MM.1S (cell line): ENCODE measurements around the gene SYNDIG1.

Experiments
- CTCF ChIP-seq: fragments of 300-600 bp; sonication (generic); IDR thresholded peaks from 2 replicates; pipeline ENCODE4 v1.5.1; 2016; ENCODE audit warnings: antibody characterized with exemption, low read length, mixed read lengths
- EZH2 ChIP-seq: fragments of 300-600 bp; sonication (generic); optimal IDR thresholded peaks from 2 replicates; pipeline ENCODE3; 2017; ENCODE audit warnings: low read depth, mild to moderate bottlenecking, antibody characterized with exemption, low read length, mixed read lengths
- EZH2phosphoT487 ChIP-seq: fragments of 300-600 bp; sonication (generic); IDR thresholded peaks from 2 replicates; pipeline ENCODE4 v1.6.1; 2018; ENCODE audit warnings: antibody characterized with exemption, low read length

DNA sequence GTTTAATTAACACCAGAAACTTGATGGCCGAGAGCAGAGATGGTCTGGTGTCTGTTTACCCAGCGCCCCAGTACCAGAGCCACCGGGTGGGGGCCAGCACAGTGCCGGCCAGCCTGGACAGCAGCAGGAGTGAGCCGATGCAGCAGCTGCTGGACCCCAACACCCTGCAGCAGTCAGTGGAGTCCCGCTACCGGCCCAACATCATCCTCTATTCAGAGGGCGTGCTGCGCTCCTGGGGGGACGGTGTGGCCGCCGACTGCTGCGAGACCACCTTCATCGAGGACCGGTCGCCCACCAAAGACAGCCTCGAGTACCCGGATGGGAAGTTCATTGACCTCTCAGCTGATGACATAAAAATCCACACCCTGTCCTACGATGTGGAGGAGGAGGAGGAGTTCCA lies 73.7 kb downstream of the SYNDIG1 start:
- no peak for TF ChIP-seq EZH2
- TF ChIP-seq CTCF = no peak
- no peak for TF ChIP-seq EZH2phosphoT487
